Retinal pigment epithelial cell (primary cell): ENCODE data around the gene MOV10L1.

Source experiments
- DNase-seq: peaks from one replicate; pipeline ENCODE4 v3.0.0-alpha.2; 2010; ENCODE audit warnings: low read depth
- H3K4me3 ChIP-seq: 2 replicates; pipeline ENCODE4 v1.5.1; 2011; ENCODE audit warnings: mild to moderate bottlenecking, low read length, control low read depth, moderate library complexity
- CTCF ChIP-seq: conservative IDR thresholded peaks from 2 replicates; pipeline ENCODE4 v1.5.1; 2011; ENCODE audit warnings: low read depth, low read length, control low read depth, inconsistent platforms

Gene MOV10L1

DNA sequence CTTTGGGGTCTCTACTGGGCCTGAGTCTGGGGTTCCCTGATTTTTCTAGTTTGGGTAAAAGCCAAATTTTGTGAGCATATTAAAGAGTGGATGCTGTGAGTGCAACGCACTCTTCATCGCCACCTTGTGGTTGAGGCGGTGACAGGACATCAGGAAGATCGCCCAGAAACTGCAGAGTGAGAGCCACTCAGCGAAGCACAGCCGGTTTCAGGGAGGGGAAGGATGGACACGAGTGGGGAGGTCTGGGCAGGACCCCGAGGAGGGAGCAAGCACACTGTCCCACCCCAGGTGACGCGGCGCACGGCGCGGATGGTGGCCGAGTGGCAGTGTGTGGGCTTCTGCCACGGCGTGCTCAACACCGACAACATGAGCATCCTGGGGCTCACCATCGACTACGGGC lies 120.1 kb downstream of the MOV10L1 start:
- no peak overlapping the region for H3K4me3 ChIP-seq
- TF ChIP-seq CTCF: peak; percentile 95
- DNase-seq: no peak

DNA sequence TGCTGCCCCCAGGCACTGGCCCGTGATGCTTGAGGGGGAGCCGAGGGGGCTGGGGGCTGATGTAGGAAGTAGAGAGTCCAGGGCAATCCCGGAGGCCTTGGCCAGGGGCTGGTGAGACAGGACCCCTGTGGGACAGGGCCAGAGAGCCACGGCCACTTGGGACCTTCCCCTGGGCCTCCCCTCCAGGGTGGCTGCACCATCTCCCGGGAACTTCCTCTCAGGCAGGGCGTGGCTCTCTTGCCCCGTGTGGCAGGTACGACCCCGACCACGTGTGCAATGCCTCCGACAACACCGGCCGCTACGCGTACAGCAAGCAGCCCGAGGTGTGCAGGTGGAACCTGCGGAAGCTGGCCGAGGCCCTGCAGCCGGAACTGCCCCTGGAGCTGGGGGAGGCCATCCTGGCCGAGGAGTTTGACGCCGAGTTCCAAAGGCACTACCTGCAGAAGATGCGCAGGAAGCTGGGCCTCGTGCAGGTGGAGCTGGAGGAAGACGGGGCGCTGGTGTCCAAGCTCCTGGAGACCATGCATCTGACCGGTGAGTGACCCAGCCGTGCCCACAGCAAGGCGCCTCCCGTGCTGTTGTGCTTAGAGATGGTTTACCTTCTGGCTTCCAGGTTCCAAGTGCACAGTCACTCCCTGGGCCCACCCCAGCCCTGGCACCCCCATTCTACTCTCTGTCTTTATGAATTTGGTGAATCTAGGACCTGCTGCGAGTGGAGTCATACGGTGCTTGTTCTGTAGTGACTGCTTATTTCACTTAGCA lies 120.8 kb downstream of the MOV10L1 start:
- no peak overlapping the region for H3K4me3 ChIP-seq
- no peak for TF ChIP-seq CTCF
- DNase-seq: no peak

DNA sequence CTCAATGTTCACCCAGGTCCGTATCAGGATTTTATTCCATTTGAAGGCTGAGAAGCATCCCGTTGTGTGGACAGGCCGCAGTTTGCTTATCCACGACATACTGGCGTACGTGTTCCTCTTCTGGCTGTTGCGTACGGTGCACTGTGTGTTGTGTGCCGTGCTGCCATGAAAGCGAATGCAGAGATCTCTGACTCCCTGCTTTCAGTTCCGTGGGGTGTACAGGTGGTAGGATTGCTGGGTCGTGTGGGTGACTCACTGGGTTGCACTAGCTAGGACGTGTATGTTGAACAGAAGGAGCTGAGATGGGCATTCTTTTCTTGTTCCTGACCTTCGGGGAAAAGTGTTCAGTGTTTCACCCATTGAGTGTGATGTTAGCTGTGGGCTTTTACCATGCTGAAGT lies 121.3 kb downstream of the MOV10L1 start:
- no peak overlapping the region for H3K4me3 ChIP-seq
- TF ChIP-seq CTCF: no peak
- no peak for DNase-seq
